Testis (tissue), 2 donors: ENCODE data around the gene FILIP1.

Source experiments
- POLR2A ChIP-seq: fragments of 450-650 bp; IDR thresholded peaks from one replicate; pipeline ENCODE4 v1.6.1; 2017; ENCODE audit warnings: antibody characterized with exemption, mild to moderate bottlenecking, moderate library complexity
- TF ChIP-seq, protein P1 (sequence below), 3 experiments: fragments of 450-650 bp in 2 of 3; fragments of 200-600 bp in 1 of 3; sonication (generic) in 1 of 3; IDR thresholded peaks; one replicate each; pipeline ENCODE4 v1.5.1; 2016 to 2019; ENCODE audit warnings: antibody characterized with exemption in 3 of 3, mild to moderate bottlenecking in 2 of 3, moderate library complexity in 1 of 3

DNA sequence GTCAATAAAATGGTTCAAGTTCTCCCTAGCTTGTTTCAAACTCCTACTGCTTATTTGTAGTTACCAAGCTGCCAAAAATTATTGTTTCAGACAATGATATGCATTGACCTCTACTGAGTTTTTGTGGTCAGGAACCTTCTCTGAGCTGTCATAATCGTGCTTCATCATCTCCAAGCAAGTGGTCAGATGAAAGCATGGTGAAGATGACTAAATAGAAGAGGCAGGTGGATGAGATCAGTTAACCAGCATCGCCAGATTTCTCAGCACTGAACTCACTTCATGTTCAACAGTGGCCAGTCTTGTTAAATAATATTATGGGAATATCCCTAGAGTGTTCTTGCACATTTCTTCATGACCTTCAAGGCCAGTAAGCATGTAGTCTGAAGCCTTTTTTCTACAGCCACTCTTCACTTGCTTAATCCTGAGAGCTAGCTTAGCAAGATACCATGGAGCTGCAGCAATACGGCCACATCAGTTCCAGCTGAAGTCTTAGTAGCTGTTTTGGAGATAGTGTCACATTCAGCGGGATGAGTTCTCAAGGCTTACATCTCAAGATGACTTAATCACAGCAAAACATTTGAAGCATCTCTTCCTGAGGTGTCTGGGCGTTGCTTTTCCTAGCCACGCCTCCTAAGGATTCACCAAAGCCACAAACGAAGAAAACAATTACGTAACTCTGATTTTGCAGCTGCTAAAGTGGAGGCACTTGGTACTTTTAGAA lies 107.4 kb downstream of the FILIP1 start:
- TF ChIP-seq, protein P1, sequence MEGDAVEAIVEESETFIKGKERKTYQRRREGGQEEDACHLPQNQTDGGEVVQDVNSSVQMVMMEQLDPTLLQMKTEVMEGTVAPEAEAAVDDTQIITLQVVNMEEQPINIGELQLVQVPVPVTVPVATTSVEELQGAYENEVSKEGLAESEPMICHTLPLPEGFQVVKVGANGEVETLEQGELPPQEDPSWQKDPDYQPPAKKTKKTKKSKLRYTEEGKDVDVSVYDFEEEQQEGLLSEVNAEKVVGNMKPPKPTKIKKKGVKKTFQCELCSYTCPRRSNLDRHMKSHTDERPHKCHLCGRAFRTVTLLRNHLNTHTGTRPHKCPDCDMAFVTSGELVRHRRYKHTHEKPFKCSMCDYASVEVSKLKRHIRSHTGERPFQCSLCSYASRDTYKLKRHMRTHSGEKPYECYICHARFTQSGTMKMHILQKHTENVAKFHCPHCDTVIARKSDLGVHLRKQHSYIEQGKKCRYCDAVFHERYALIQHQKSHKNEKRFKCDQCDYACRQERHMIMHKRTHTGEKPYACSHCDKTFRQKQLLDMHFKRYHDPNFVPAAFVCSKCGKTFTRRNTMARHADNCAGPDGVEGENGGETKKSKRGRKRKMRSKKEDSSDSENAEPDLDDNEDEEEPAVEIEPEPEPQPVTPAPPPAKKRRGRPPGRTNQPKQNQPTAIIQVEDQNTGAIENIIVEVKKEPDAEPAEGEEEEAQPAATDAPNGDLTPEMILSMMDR (IDR thresholded peaks at IDR 0.05): no peak
- TF ChIP-seq POLR2A: no peak
